Mucosa of gallbladder (tissue), 1 donor: ENCODE measurements around the gene MAB21L4. TPM values are rescaled to one million over a fixed set of nuclear protein-coding genes. Genes with fewer than 3 reads are reported as not detected.
"Not testable (repeated sequence)": the region's sequence is repeated elsewhere in the genome, so short reads cannot be mapped to it uniquely, and the experiment has no call there.

Experiments
- DNase-seq: peaks from one replicate; pipeline ENCODE4 v3.0.0-alpha.2; 2020; ENCODE audit warnings: low spot score
- total RNA-seq: library from RNA; stranded (reverse); gene quantifications from one replicate; pipeline ENCODE4 v1.2.1, GENCODE V29; 2021
- donor health status: DM: no; HTN: no; CAD: no.

Gene MAB21L4
- total RNA-seq, 1 donor from 2014 or later: 2.8 TPM

GRCh38 chr2:240858871-240859270 is 37.1 kb downstream of the MAB21L4 start:
- DNase-seq: no peak

- DNase-seq: no peak
These were observed 37.6 kb downstream of the MAB21L4 start for GRCh38 chr2:240858321-240858720.

GRCh38 chr2:240857039-240858008 is 38.6 kb downstream of the MAB21L4 start:
- no peak for DNase-seq

- DNase-seq: no peak
These were observed 39.6 kb downstream of the MAB21L4 start for GRCh38 chr2:240856151-240856980.

GRCh38 chr2:240855670-240856069 is 40.3 kb downstream of the MAB21L4 start:
- no peak for DNase-seq

- DNase-seq: no peak
These were observed 43.2 kb downstream of the MAB21L4 start for GRCh38 chr2:240852671-240853314.

GRCh38 chr2:240851078-240851991 is 44.6 kb downstream of the MAB21L4 start:
- DNase-seq: peak; percentile 86

- DNase-seq: no peak
These were observed 45.2 kb downstream of the MAB21L4 start for GRCh38 chr2:240850756-240851077.

- DNase-seq: no peak
These were observed 45.9 kb downstream of the MAB21L4 start for GRCh38 chr2:240850026-240850425.

GRCh38 chr2:240848900-240849680 is 46.9 kb downstream of the MAB21L4 start:
- no peak for DNase-seq

GRCh38 chr2:240847817-240848216 is 48.1 kb downstream of the MAB21L4 start:
- DNase-seq: no peak

GRCh38 chr2:240846873-240847595 is 48.9 kb downstream of the MAB21L4 start:
- DNase-seq: no peak

GRCh38 chr2:240846309-240846708 is 49.6 kb downstream of the MAB21L4 start:
- not testable (repeated sequence) for DNase-seq

- peak; percentile 59 for DNase-seq
These were observed 55.4 kb downstream of the MAB21L4 start for GRCh38 chr2:240840435-240841060.

- DNase-seq: no peak
These were observed 56.5 kb downstream of the MAB21L4 start for GRCh38 chr2:240839152-240840143.

- no peak for DNase-seq
These were observed 58.3 kb downstream of the MAB21L4 start for GRCh38 chr2:240837621-240838020.

- peak; percentile 39 for DNase-seq
These were observed 59.0 kb downstream of the MAB21L4 start for GRCh38 chr2:240836781-240837467.
